Gastrocnemius medialis (tissue), 4 donors: ENCODE data around the gene TACC3. TPM values are rescaled to one million over a fixed set of nuclear protein-coding genes. Genes with fewer than 3 reads are reported as not detected.
"Not testable (repeated sequence)": the region's sequence is repeated elsewhere in the genome, so short reads cannot be mapped to it uniquely, and the experiment has no call there.

Experiments used
- ATAC-seq, 2 donors: fragments of 150-250 bp; one replicate each; pipeline ENCODE4 v1.9.1; 2016
- DNase-seq, 2 donors: peaks; one replicate each; pipeline ENCODE4 v3.0.0-alpha.2; 2019
- H3K27ac ChIP-seq, 4 donors: fragments of 200-600 bp; sonication (generic); 1 replicate in 1 of 4; 2 replicates in 3 of 4; pipeline ENCODE4 v1.5.1; 2016 to 2018; ENCODE audit warnings: mild to moderate bottlenecking in 2 of 4, moderate library complexity in 1 of 4
- H3K27me3 ChIP-seq, 3 donors: fragments of 200-600 bp; sonication (generic) in 2 of 3; 1 replicate in 1 of 3; 2 replicates in 2 of 3; pipeline versions ENCODE4 v1.5.1 to v1.6.0; 2016 to 2019; ENCODE audit warnings: mild to moderate bottlenecking in 1 of 3, moderate library complexity in 1 of 3
- H3K36me3 ChIP-seq, 2 donors: fragments of 200-600 bp; sonication (generic) in 1 of 2; one replicate each; pipeline ENCODE4 v1.5.1; 2017 to 2018
- H3K4me1 ChIP-seq, 2 donors: fragments of 200-600 bp; sonication (generic) in 1 of 2; one replicate each; pipeline ENCODE4 v1.5.1; 2016 to 2017; ENCODE audit warnings: mild to moderate bottlenecking in 2 of 2
- H3K4me3 ChIP-seq, 4 donors: fragments of 200-600 bp; sonication (generic) in 3 of 4; 1 replicate in 1 of 4; 2 replicates in 3 of 4; pipeline ENCODE4 v1.5.1; 2016 to 2019; ENCODE audit warnings: mild to moderate bottlenecking in 2 of 4
- H3K9me3 ChIP-seq, 3 donors: fragments of 200-600 bp; sonication (generic) in 2 of 3; 1 replicate in 1 of 3; 2 replicates in 2 of 3; pipeline ENCODE4 v1.5.1; 2016 to 2019
- POLR2A ChIP-seq, 2 donors: fragments of 450-650 bp; IDR thresholded peaks; one replicate each; pipeline ENCODE4 v1.6.1; 2017; ENCODE audit warnings: antibody characterized with exemption in 2 of 2, mild to moderate bottlenecking in 2 of 2, moderate library complexity in 2 of 2
- in situ Hi-C, 4 donors: fragments of 200-750 bp; cut with MboI; loops; one replicate each; pipeline versions ENCODE4 v1.15.0 to v1.8.0; 2017; ENCODE audit warnings: low sequenced_read_pairs in 4 of 4
- intact Hi-C: fragments of 100-400 bp; cut with DNase I; formaldehyde crosslinking; loops from one replicate; pipeline ENCODE4 v1.15.1; 2023; ENCODE audit warnings: low total_unique reads
- total RNA-seq, 4 donors: library from RNA; depleted of rRNA; stranded (reverse); fragments of >200 nt; gene quantifications; one replicate each; pipeline versions ENCODE4 v1.1.0 to v1.2.3, GENCODE V29; 2016
- TF ChIP-seq, protein P1 (sequence below), 5 experiments: fragments of 450-650 bp in 3 of 5; fragments of 200-600 bp in 2 of 5; sonication (generic) in 2 of 5; IDR thresholded peaks in 4 of 5; conservative IDR thresholded peaks in 1 of 5; 1 replicate in 4 of 5; 2 replicates in 1 of 5; pipeline ENCODE4 v1.5.1; 2016 to 2019; ENCODE audit warnings: antibody characterized with exemption in 5 of 5, mild to moderate bottlenecking in 3 of 5, moderate library complexity in 3 of 5

Gene TACC3
- total RNA-seq, 4 donors from 2014 or later: 1.5 to 3.2 (median 1.9) TPM

DNA sequence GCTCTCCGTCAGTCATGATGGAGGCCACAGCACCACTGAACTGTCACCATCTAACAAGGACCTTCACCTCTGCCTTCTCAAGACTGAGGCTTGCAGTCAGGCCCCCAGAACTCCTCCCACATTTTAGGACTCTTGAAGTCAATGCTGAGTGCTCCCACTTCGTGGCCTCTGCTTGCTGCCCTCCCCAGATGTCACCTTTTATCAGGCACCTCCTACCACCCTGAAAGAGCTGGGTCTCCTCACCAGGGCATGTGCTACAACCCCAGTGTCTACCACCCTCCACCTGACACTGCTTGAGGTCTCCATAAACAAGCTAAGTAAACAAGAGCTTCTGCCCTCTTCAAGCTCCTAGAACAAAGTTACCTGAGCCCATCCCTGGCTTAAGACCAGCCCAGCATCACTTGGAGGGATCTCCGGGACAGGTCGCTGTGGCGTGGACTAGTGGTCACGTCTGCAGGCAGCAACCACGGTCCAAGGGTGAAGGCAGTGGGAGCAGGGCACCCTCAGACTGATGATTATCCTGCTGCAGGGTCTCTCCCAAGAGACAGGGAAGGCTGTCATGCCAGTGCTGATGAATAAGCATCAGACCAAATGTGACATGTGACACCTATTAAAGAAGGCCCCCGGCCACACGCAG lies 29.5 kb upstream of the TACC3 start:
- intact Hi-C loops: no loop called here
- in situ Hi-C loops: loop anchor here in 1 of 4 donors (5.0 kb wide), 1 partner anchor 35 kb away; no protein-coding TSS in a partner anchor
- Histone ChIP-seq H3K27ac (no peak overlapping the region), H3K36me3 (peaks cover 0 to 43% of the 10 kb centered on the region in 2 donors), H3K9me3 (no peaks in the 10 kb centered on the region), H3K4me3 (no peak overlapping the region), H3K27me3 (no peaks in the 10 kb centered on the region), H3K4me1 (peaks cover 13 to 14% of the 10 kb centered on the region in 2 donors)
- TF ChIP-seq, protein P1, sequence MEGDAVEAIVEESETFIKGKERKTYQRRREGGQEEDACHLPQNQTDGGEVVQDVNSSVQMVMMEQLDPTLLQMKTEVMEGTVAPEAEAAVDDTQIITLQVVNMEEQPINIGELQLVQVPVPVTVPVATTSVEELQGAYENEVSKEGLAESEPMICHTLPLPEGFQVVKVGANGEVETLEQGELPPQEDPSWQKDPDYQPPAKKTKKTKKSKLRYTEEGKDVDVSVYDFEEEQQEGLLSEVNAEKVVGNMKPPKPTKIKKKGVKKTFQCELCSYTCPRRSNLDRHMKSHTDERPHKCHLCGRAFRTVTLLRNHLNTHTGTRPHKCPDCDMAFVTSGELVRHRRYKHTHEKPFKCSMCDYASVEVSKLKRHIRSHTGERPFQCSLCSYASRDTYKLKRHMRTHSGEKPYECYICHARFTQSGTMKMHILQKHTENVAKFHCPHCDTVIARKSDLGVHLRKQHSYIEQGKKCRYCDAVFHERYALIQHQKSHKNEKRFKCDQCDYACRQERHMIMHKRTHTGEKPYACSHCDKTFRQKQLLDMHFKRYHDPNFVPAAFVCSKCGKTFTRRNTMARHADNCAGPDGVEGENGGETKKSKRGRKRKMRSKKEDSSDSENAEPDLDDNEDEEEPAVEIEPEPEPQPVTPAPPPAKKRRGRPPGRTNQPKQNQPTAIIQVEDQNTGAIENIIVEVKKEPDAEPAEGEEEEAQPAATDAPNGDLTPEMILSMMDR (IDR thresholded peaks at IDR 0.05 in 4 of 5, conservative IDR thresholded peaks at IDR 0.05 in 1 of 5): no peak
- TF ChIP-seq POLR2A (IDR thresholded peaks at IDR 0.05): no peak
- no peak for ATAC-seq
- no peak for DNase-seq

GRCh38 chr4:1693131-1693896 lies 28.0 kb upstream of the TACC3 start:
- H3K27me3 ChIP-seq: no peaks in the 10 kb centered on the region
- H3K4me1 ChIP-seq: peaks cover 13 to 14% of the 10 kb centered on the region in 2 donors
- intact Hi-C loops (loop anchor here (1.0 kb wide), 1 partner anchor 33 kb away; no protein-coding TSS in a partner anchor), in situ Hi-C loops (loop anchor here in 1 of 4 donors (5.0 kb wide), 1 partner anchor 34 kb away; no protein-coding TSS in a partner anchor)
- no peaks in the 10 kb centered on the region for H3K9me3 ChIP-seq
- peak overlapping the region; percentile 48 to 68 (median 60) for H3K27ac ChIP-seq
- DNase-seq (peak; percentile 66 to 80), ATAC-seq (peak; percentile 92 to 98)
- peaks cover 0 to 53% of the 10 kb centered on the region in 2 donors for H3K36me3 ChIP-seq
- TF ChIP-seq, protein P1 (IDR thresholded peaks at IDR 0.05 in 4 of 5, conservative IDR thresholded peaks at IDR 0.05 in 1 of 5): peak; percentile 90 to 94 (median 91)
- no peak for TF ChIP-seq POLR2A (IDR thresholded peaks at IDR 0.05)
- peak overlapping the region in 1 of 4 donors; percentile 33 for H3K4me3 ChIP-seq

DNA sequence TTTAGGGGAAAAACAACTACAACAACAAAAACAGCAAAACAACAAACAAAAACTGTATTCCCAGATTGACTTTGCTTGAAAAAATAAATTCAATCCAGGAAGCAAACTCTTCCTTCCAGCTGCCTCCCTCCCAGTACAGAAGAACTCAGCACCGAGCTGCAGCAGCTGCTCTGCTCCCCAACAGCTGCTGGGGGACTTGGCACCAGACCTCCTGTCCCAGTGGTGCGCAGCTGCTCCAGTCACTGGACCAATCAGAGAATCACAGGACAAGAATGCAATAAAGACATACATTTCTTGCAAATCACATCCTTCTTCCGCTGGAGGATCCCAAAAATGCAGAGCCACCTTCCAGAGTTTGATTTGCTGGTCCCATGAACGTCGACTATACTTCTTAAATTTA lies 25.4 kb upstream of the TACC3 start:
- Histone ChIP-seq H3K36me3 (peaks cover 0 to 67% of the 10 kb centered on the region in 2 donors), H3K4me3 (no peak overlapping the region), H3K27me3 (no peaks in the 10 kb centered on the region), H3K9me3 (no peaks in the 10 kb centered on the region), H3K4me1 (peaks cover 13 to 14% of the 10 kb centered on the region in 2 donors), H3K27ac (no peak overlapping the region)
- in situ Hi-C loops: no loop called here
- DNase-seq: no peak
- ATAC-seq: no peak
- no peak for TF ChIP-seq POLR2A (IDR thresholded peaks at IDR 0.05)
- TF ChIP-seq, protein P1 (IDR thresholded peaks at IDR 0.05 in 4 of 5, conservative IDR thresholded peaks at IDR 0.05 in 1 of 5): no peak
- intact Hi-C loops: no loop called here

- in situ Hi-C loops, intact Hi-C loops: not testable (repeated sequence)
Observed at GRCh38 chr4:1701671-1702070, 19.6 kb upstream of the TACC3 start.

DNA sequence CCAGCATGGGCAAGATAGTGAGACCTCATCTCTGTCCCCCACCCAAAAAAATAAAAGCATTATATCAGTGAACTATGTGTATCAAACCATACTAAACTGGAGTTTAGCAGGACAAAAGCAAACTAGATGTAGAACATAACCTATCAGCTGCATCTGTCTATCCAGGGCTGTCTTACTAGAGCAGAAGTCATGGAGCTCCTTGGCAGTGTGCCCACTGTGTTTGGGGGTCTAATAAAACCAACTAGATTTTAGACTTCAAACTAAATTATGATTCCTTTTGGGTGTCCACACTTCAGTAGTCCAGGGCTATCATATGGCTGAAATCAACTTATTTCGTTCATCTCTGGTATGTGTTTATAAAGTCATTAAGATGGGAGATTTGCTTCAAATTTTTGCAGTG lies 17.5 kb upstream of the TACC3 start:
- Histone ChIP-seq H3K4me3 (no peak overlapping the region), H3K9me3 (no peaks in the 10 kb centered on the region), H3K4me1 (no peaks in the 10 kb centered on the region), H3K27ac (no peak overlapping the region), H3K36me3 (peaks cover 0 to 28% of the 10 kb centered on the region in 2 donors), H3K27me3 (no peaks in the 10 kb centered on the region)
- no peak for DNase-seq
- TF ChIP-seq POLR2A (IDR thresholded peaks at IDR 0.05): no peak
- TF ChIP-seq, protein P1 (IDR thresholded peaks at IDR 0.05 in 4 of 5, conservative IDR thresholded peaks at IDR 0.05 in 1 of 5): no peak
- intact Hi-C loops (no loop called here), in situ Hi-C loops (no loop called here)
- no peak for ATAC-seq

More at GRCh38 chr4:1701671-1702070, 19.6 kb upstream of the TACC3 start:
- ATAC-seq, DNase-seq, H3K27me3 ChIP-seq, H3K9me3 ChIP-seq, H3K4me3 ChIP-seq, H3K27ac ChIP-seq, H3K4me1 ChIP-seq: not testable (repeated sequence)
- peaks cover 0 to 44% of the 10 kb centered on the region in 2 donors for H3K36me3 ChIP-seq
